WTC11 (cell line): ENCODE results near the gene TMEM238.

Experiments used
- CBFB ChIP-seq: sonication (generic); formaldehyde crosslinking; IDR thresholded peaks from 2 replicates; pipeline ENCODE4 v1.8.1; 2022; ENCODE audit warnings: mild to moderate bottlenecking, low read depth, missing genetic modification reagents
- CTCF ChIP-seq: fragments of 200-600 bp; IDR thresholded peaks from 2 replicates; pipeline ENCODE4 v1.8.0; 2022; ENCODE audit warnings: antibody characterized with exemption
- ELF4 ChIP-seq: sonication (generic); formaldehyde crosslinking; IDR thresholded peaks from 2 replicates; pipeline ENCODE4 v1.8.1; 2022; ENCODE audit warnings: low read depth, mild to moderate bottlenecking, moderate library complexity, missing genetic modification reagents
- MYBL2 ChIP-seq: sonication (generic); formaldehyde crosslinking; IDR thresholded peaks from 2 replicates; pipeline ENCODE4 v1.8.1; 2023; ENCODE audit warnings: mild to moderate bottlenecking, moderate library complexity, missing genetic modification reagents

GRCh38 chr19:55433292-55433691 lies 49.2 kb upstream of the TMEM238 start:
- TF ChIP-seq ELF4 (CRISPR knock-in tag) (no peak), CTCF (no peak), MYBL2 (no peak), CBFB (CRISPR knock-in tag) (no peak)
